ENCODE data around the gene NEIL1. TPM values are rescaled to one million over a fixed set of nuclear protein-coding genes. Genes with fewer than 3 reads are reported as not detected.
A peak's percentile ranks its signal among the peaks of the same experiment; 100 is the strongest.
"Not testable (repeated sequence)": the region's sequence is repeated elsewhere in the genome, so short reads cannot be mapped to it uniquely, and the experiment has no call there.

Gene NEIL1
- total and polyA plus RNA-seq, 4 experiments from 2014 or later: 1.5 to 16.4 (median 7.8) TPM

- ChIA-PET CTCF (ENCODE audit: partially characterized antibody) (interaction anchor here (2.4 kb wide), 1 partner anchor 32 kb away, joined by 12 read pairs; the partner anchor contains the start of gene MAN2C1), POLR2A (ENCODE audit: partially characterized antibody) (interaction anchor here (1.4 to 3.4 kb wide), 4 partner anchors 12 to 33 kb away, joined by 4 to 21 read pairs (median 8); partner anchors contain the start of genes MAN2C1 and NEIL1)
- peak overlapping the region in 6 of 7 donors; percentile 81 to 92 (median 91) for H3K27ac Mint-ChIP-seq
- H3K36me3 ChIP-seq (ENCODE audit: insufficient read depth, low read length): peaks cover 5% of the 10 kb centered on the region
- peaks cover 15% of the 10 kb centered on the region for H3K4me1 ChIP-seq (ENCODE audit: insufficient read depth, low read length)
- no peaks in the 10 kb centered on the region for H3K27me3 ChIP-seq (ENCODE audit: insufficient read depth, low read length)
- H3K4me3 ChIP-seq (ENCODE audit: low read length in 2 of 2): peak overlapping the region; percentile 47 to 68
- peak overlapping the region; percentile 90 to 93 (median 92) for H3K4me3 Mint-ChIP-seq
- no peaks in the 10 kb centered on the region for H3K27me3 Mint-ChIP-seq
- peak overlapping the region; percentile 27 for H3K27ac ChIP-seq (ENCODE audit: low read depth, low read length)
- no peaks in the 10 kb centered on the region for H3K9me3 Mint-ChIP-seq
- intact Hi-C loops (cut with micrococcal nuclease): no loop called here
- H3K36me3 Mint-ChIP-seq: peaks cover 5 to 12% of the 10 kb centered on the region in 2 donors
- H3K9me3 ChIP-seq (ENCODE audit: control insufficient read depth in 1 of 2, low read length in 2 of 2): no peaks in the 10 kb centered on the region
- no peak for DNase-seq
- peaks cover 9 to 26% (median 18%) of the 10 kb centered on the region in 4 donors for H3K4me1 Mint-ChIP-seq
Observed at GRCh38 chr15:75335313-75335704, 11.5 kb upstream of the NEIL1 start.

GRCh38 chr15:75335705-75336355 is 11.0 kb upstream of the NEIL1 start, which contains the start of gene COMMD4:
COMMD4 (plus strand) TSS chr15:75336063; CDS start chr15:75336090, 27 bp downstream.
- Histone ChIP-seq H3K9me3 (ENCODE audit: control insufficient read depth in 1 of 2, low read length in 2 of 2) (no peaks in the 10 kb centered on the region), H3K27me3 (ENCODE audit: insufficient read depth, low read length) (no peaks in the 10 kb centered on the region), H3K4me3 (ENCODE audit: low read length in 2 of 2) (peak within 1 kb of the TSS; percentile 47 to 68), H3K4me1 (ENCODE audit: insufficient read depth, low read length) (peaks cover 15% of the 10 kb centered on the region), H3K27ac (ENCODE audit: low read depth, low read length) (peak within 1 kb of the TSS; percentile 27), H3K36me3 (ENCODE audit: insufficient read depth, low read length) (peaks cover 5% of the 10 kb centered on the region)
- intact Hi-C loops (cut with micrococcal nuclease): no loop called here
- Mint-ChIP-seq H3K27me3 (no peaks in the 10 kb centered on the region), H3K36me3 (peaks cover 5 to 12% of the 10 kb centered on the region in 2 donors), H3K27ac (peak within 1 kb of the TSS; percentile 81 to 92 (median 91)), H3K4me1 (peaks cover 9 to 26% (median 18%) of the 10 kb centered on the region in 4 donors), H3K9me3 (no peaks in the 10 kb centered on the region), H3K4me3 (peak within 1 kb of the TSS; percentile 90 to 93 (median 92))
- DNase-seq: peak; percentile 58 to 71 (median 63)
- POLR2A ChIA-PET (ENCODE audit: partially characterized antibody): interaction anchor here (1.8 to 3.4 kb wide), 3 partner anchors 11 to 32 kb away, joined by 4 to 21 read pairs (median 11); partner anchors contain the start of genes MAN2C1 and NEIL1
- CTCF ChIA-PET (ENCODE audit: partially characterized antibody): interaction anchor here (1.2 to 2.4 kb wide), 2 partner anchors 10 to 32 kb away, joined by 4 to 12 read pairs; partner anchors contain the start of gene MAN2C1

DNA sequence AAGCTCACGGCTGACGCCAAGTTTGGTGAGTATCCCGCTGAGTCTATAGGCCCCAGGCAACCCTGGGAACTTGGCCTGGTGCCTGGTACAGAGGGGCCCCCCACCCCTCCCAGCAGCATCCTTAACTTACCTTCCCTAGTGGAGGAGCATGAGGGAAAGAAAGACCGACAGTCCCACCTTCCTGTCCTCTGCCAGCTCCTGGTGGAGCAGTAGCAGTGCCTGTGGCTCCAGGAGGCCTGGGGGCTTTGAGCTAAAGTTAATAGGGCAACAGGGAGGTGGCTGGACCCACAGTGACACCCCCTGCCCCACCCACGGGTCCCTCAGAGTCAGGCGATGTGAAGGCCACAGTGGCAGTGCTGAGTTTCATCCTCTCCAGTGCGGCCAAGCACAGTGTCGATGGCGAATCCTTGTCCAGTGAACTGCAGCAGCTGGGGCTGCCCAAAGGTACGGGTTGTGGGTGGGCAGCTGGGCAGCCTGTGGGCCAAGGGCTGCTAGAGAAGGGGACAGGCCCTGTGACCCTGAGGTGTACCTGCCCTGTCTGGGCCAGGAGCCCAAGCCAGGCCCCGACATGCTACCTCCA is 8.1 kb upstream of the NEIL1 start:
- peak overlapping the region in 1 of 7 donors; percentile 4 for H3K27ac Mint-ChIP-seq

DNA sequence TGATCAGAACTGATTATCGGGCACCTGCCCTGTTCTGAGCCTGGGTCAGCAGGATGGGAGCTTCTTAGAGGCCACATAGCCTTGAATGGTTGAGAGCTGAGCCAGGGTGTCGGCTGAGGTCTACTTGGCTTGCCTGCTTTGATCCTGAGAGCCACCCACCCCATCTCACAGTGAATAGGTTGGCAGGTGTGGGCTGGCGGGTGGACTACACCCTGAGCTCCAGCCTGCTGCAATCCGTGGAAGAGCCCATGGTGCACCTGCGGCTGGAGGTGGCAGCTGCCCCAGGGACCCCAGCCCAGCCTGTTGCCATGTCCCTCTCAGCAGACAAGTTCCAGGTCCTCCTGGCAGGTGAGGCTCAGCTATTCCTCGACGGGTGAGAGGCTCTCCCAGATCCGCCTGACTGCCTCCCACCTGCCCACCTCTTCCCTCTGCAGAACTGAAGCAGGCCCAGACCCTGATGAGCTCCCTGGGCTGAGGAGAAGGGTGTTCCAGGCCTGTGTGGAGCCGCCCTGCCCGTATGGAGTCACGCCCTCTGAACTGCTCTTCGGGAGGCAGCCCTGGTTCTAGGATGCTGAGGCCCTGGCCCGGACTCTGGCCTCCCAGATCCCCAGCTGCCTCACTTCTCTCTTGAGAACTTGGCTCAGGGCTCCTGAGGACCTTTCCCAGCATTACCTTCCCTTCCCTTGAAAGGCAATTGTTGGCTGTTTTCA is 7.2 kb upstream of the NEIL1 start:
- no peak overlapping the region for H3K27ac Mint-ChIP-seq
- no peak overlapping the region for H3K27ac ChIP-seq (ENCODE audit: low read depth, low read length)
- peaks cover 15% of the 10 kb centered on the region for H3K4me1 ChIP-seq (ENCODE audit: insufficient read depth, low read length)
- H3K4me1 Mint-ChIP-seq: peaks cover 9 to 26% (median 18%) of the 10 kb centered on the region in 4 donors
- H3K36me3 Mint-ChIP-seq: peaks cover 5 to 18% of the 10 kb centered on the region in 2 donors
- H3K9me3 Mint-ChIP-seq: no peaks in the 10 kb centered on the region
- intact Hi-C loops (cut with micrococcal nuclease): no loop called here
- H3K4me3 Mint-ChIP-seq: peak overlapping the region in 2 of 8 donors; percentile 15 to 39
- H3K9me3 ChIP-seq (ENCODE audit: control insufficient read depth in 1 of 2, low read length in 2 of 2): no peaks in the 10 kb centered on the region
- no peak overlapping the region for H3K4me3 ChIP-seq (ENCODE audit: low read length in 2 of 2)
- CTCF ChIA-PET (ENCODE audit: partially characterized antibody): interaction anchor here (0.9 kb wide), 1 partner anchor 28 kb away, joined by 4 read pairs; no protein-coding TSS in a partner anchor
- no peaks in the 10 kb centered on the region for H3K27me3 ChIP-seq (ENCODE audit: insufficient read depth, low read length)
- no peak for DNase-seq
- H3K27me3 Mint-ChIP-seq: no peaks in the 10 kb centered on the region
- H3K36me3 ChIP-seq (ENCODE audit: insufficient read depth, low read length): peaks cover 5% of the 10 kb centered on the region
- POLR2A ChIA-PET (ENCODE audit: partially characterized antibody): interaction anchor here (1.3 to 2.0 kb wide), 2 partner anchors 8 to 29 kb away, joined by 4 to 6 read pairs; partner anchors contain the start of gene MAN2C1

More for the DNA sequence above, 8.1 kb upstream of the NEIL1 start:
- no peak for DNase-seq
- H3K4me3 Mint-ChIP-seq: no peak overlapping the region
- Histone ChIP-seq H3K4me3 (ENCODE audit: low read length in 2 of 2) (no peak overlapping the region), H3K27me3 (ENCODE audit: insufficient read depth, low read length) (no peaks in the 10 kb centered on the region), H3K4me1 (ENCODE audit: insufficient read depth, low read length) (peaks cover 15% of the 10 kb centered on the region), H3K36me3 (ENCODE audit: insufficient read depth, low read length) (peaks cover 5% of the 10 kb centered on the region), H3K9me3 (ENCODE audit: control insufficient read depth in 1 of 2, low read length in 2 of 2) (no peaks in the 10 kb centered on the region), H3K27ac (ENCODE audit: low read depth, low read length) (no peak overlapping the region)
- H3K36me3 Mint-ChIP-seq: peaks cover 5 to 18% of the 10 kb centered on the region in 2 donors
- H3K9me3 Mint-ChIP-seq: no peaks in the 10 kb centered on the region
- CTCF ChIA-PET (ENCODE audit: partially characterized antibody): no interaction called here
- intact Hi-C loops (cut with micrococcal nuclease): no loop called here
- POLR2A ChIA-PET (ENCODE audit: partially characterized antibody): interaction anchor here (1.3 to 2.0 kb wide), 2 partner anchors 9 to 30 kb away, joined by 4 to 6 read pairs; partner anchors contain the start of gene MAN2C1
- no peaks in the 10 kb centered on the region for H3K27me3 Mint-ChIP-seq
- H3K4me1 Mint-ChIP-seq: peaks cover 9 to 26% (median 18%) of the 10 kb centered on the region in 4 donors

DNA sequence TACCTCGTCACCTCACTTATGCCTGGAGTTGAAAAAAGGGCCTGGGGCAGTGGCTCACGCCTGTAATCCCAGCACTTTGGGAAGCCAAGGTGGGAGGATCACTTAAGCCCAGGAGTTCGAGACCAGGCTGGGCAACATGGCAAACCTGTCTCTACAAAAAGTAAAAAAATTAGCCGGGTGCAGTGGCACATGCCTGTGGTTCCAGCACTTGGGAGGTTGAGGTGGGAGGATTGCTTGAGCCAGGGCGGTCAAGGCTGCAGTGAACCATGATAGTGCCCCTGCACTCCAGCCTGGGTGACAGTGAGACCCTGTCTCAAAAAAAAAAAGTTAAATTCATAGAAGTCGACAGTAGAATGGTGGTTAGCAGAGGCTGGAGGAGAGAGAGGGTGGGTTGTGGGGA is 4.6 kb upstream of the NEIL1 start:
- Histone ChIP-seq H3K4me1 (ENCODE audit: insufficient read depth, low read length) (peaks cover 7% of the 10 kb centered on the region), H3K36me3 (ENCODE audit: insufficient read depth, low read length) (peaks cover 5% of the 10 kb centered on the region), H3K9me3 (ENCODE audit: control insufficient read depth in 1 of 2, low read length in 2 of 2) (no peaks in the 10 kb centered on the region), H3K27me3 (ENCODE audit: insufficient read depth, low read length) (no peaks in the 10 kb centered on the region), H3K4me3 (ENCODE audit: low read length in 2 of 2) (no peak overlapping the region), H3K27ac (ENCODE audit: low read depth, low read length) (no peak overlapping the region)
- Mint-ChIP-seq H3K4me1 (peaks cover 6 to 15% (median 10%) of the 10 kb centered on the region in 4 donors), H3K9me3 (peaks cover 0 to 1% (median 0%) of the 10 kb centered on the region in 8 donors), H3K4me3 (no peak overlapping the region), H3K36me3 (peaks cover 5 to 18% of the 10 kb centered on the region in 2 donors), H3K27me3 (no peaks in the 10 kb centered on the region), H3K27ac (no peak overlapping the region)
- CTCF ChIA-PET (ENCODE audit: partially characterized antibody): no interaction called here
- intact Hi-C loops (cut with micrococcal nuclease): no loop called here
- POLR2A ChIA-PET (ENCODE audit: partially characterized antibody): interaction anchor here (2.1 kb wide), 1 partner anchor 26 kb away, joined by 5 read pairs; the partner anchor contains the start of gene MAN2C1
- DNase-seq: no peak

- H3K27ac ChIP-seq (ENCODE audit: low read depth, low read length); CTCF ChIA-PET (ENCODE audit: partially characterized antibody); H3K4me3 ChIP-seq (ENCODE audit: low read length in 2 of 2); H3K36me3 ChIP-seq (ENCODE audit: insufficient read depth, low read length); intact Hi-C loops (cut with micrococcal nuclease); H3K9me3 ChIP-seq (ENCODE audit: control insufficient read depth in 1 of 2, low read length in 2 of 2); H3K27me3 ChIP-seq (ENCODE audit: insufficient read depth, low read length); H3K4me3 Mint-ChIP-seq; H3K27me3 Mint-ChIP-seq; H3K9me3 Mint-ChIP-seq; DNase-seq: not testable (repeated sequence)
- Mint-ChIP-seq H3K4me1 (peaks cover 6 to 17% (median 11%) of the 10 kb centered on the region in 4 donors), H3K36me3 (peaks cover 5 to 19% of the 10 kb centered on the region in 2 donors), H3K27ac (peak overlapping the region in 1 of 7 donors; percentile 55)
- peaks cover 16% of the 10 kb centered on the region for H3K4me1 ChIP-seq (ENCODE audit: insufficient read depth, low read length)
- POLR2A ChIA-PET (ENCODE audit: partially characterized antibody): interaction anchor here (2.1 kb wide), 1 partner anchor 24 kb away, joined by 5 read pairs; the partner anchor contains the start of gene MAN2C1
Observed at GRCh38 chr15:75343953-75344352, 2.9 kb upstream of the NEIL1 start.

All from CD4-positive, alpha-beta memory T cell (primary cell).